ENCODE data around the gene ORC3. TPM values are rescaled to one million over a fixed set of nuclear protein-coding genes. Genes with fewer than 3 reads are reported as not detected.
A peak's percentile ranks its signal among the peaks of the same experiment; 100 is the strongest.

ORC3 gene
- polyA plus RNA-seq (2013, experiment 1 of 2), result 18.7 TPM
- 17.7 TPM for polyA plus RNA-seq (2013, experiment 2 of 2)

GRCh38 chr6:87589693-87590416 lies at the start of gene ORC3, which contains the start of gene RARS2:
Gene ORC3, plus strand, starts transcription at chr6:87590135. Its CDS starts 34 bp downstream, at chr6:87590169.
Gene RARS2, minus strand, starts transcription at chr6:87589987. Its CDS starts 30 bp downstream, at chr6:87589957.
- peaks cover 0 to 15% of the 10 kb centered on the region in 2 experiments for H3K36me3 ChIP-seq (ENCODE audit: control insufficient read depth in 1 of 2, insufficient read depth in 2 of 2, low read depth in 1 of 2, low read length in 2 of 2)
- peak; percentile 96 for DNase-seq
- peak within 1 kb of the TSS; percentile 74 for H2AFZ ChIP-seq (ENCODE audit: low read depth, low read length)
- H2BK120ac ChIP-seq (ENCODE audit: low read depth, low read length), result no peak within 1 kb of the TSS
- peak within 1 kb of the TSS in 1 of 2 experiments; percentile 57 for H2BK12ac ChIP-seq (ENCODE audit: low read length in 2 of 2)
- peak within 1 kb of the TSS in 1 of 2 experiments; percentile 56 for H3K14ac ChIP-seq (ENCODE audit: low read length in 2 of 2)
- peak within 1 kb of the TSS; percentile 96 for H2BK15ac ChIP-seq (ENCODE audit: low read depth, poor library complexity, severe bottlenecking)
- H3K9me3 ChIP-seq (ENCODE audit: control insufficient read depth, low read length), result no peaks in the 10 kb centered on the region
- peak within 1 kb of the TSS; percentile 64 for H3K4me2 ChIP-seq (ENCODE audit: low read length, poor library complexity, severe bottlenecking)
- peaks cover 9% of the 10 kb centered on the region for H3K79me1 ChIP-seq (replicated peaks; ENCODE audit: low read length, poor library complexity, severe bottlenecking)
- H3K27ac ChIP-seq (ENCODE audit: low read length, poor library complexity, severe bottlenecking), result peak within 1 kb of the TSS; percentile 68
- H4K91ac ChIP-seq (ENCODE audit: low read length), result peak within 1 kb of the TSS; percentile 48
- peak within 1 kb of the TSS; percentile 71 to 77 for H3K4ac ChIP-seq (ENCODE audit: low read depth in 1 of 2, low read length in 2 of 2)
- H4K8ac ChIP-seq (ENCODE audit: low read length), result peak within 1 kb of the TSS; percentile 93
- H2AK5ac ChIP-seq (ENCODE audit: low read length, severe bottlenecking), result no peak within 1 kb of the TSS
- peak within 1 kb of the TSS in 1 of 2 experiments; percentile 47 for H3K23ac ChIP-seq (ENCODE audit: low read length in 2 of 2)
- H3K4me1 ChIP-seq (ENCODE audit: control insufficient read depth, insufficient read depth, low read depth, low read length), result peaks cover 6% of the 10 kb centered on the region
- WGBS, result under 1% methylated on average over 48 of the region's 49 CpGs
- H3K27me3 ChIP-seq (ENCODE audit: control insufficient read depth in 1 of 2, insufficient read depth in 1 of 2, low read length in 2 of 2), result no peaks in the 10 kb centered on the region
- H3K18ac ChIP-seq (ENCODE audit: low read depth in 1 of 2, low read length in 2 of 2), result peak within 1 kb of the TSS; percentile 33 to 86
- peak within 1 kb of the TSS; percentile 86 to 90 for H3K4me3 ChIP-seq (ENCODE audit: insufficient read depth in 1 of 2, low read depth in 1 of 2, low read length in 2 of 2)
- no peak within 1 kb of the TSS for H2BK5ac ChIP-seq (ENCODE audit: low read depth, low read length, poor library complexity, severe bottlenecking)
- peak within 1 kb of the TSS; percentile 98 for H3K9ac ChIP-seq (ENCODE audit: low read length)

GRCh38 chr6:87540539-87540938 lies 49.4 kb upstream of the ORC3 start:
- no peak overlapping the region for H3K14ac ChIP-seq (ENCODE audit: low read length in 2 of 2)
- no peak overlapping the region for H2BK15ac ChIP-seq (ENCODE audit: low read depth, poor library complexity, severe bottlenecking)
- H2AK5ac ChIP-seq (ENCODE audit: low read length, severe bottlenecking), result no peak overlapping the region
- no peak overlapping the region for H3K27ac ChIP-seq (ENCODE audit: low read length, poor library complexity, severe bottlenecking)
- H3K18ac ChIP-seq (ENCODE audit: low read depth in 1 of 2, low read length in 2 of 2), result no peak overlapping the region
- no peak overlapping the region for H2BK120ac ChIP-seq (ENCODE audit: low read depth, low read length)
- no peaks in the 10 kb centered on the region for H3K4me1 ChIP-seq (ENCODE audit: control insufficient read depth, insufficient read depth, low read depth, low read length)
- H3K4me2 ChIP-seq (ENCODE audit: low read length, poor library complexity, severe bottlenecking), result no peak overlapping the region
- DNase-seq, result no peak
- 95% methylated on average over 4 of the region's 4 CpGs for WGBS
- peaks cover 25 to 84% of the 10 kb centered on the region in 2 experiments for H3K36me3 ChIP-seq (ENCODE audit: control insufficient read depth in 1 of 2, insufficient read depth in 2 of 2, low read depth in 1 of 2, low read length in 2 of 2)
- H3K23ac ChIP-seq (ENCODE audit: low read length in 2 of 2), result no peak overlapping the region
- H3K9me3 ChIP-seq (ENCODE audit: control insufficient read depth, low read length), result peaks cover 9% of the 10 kb centered on the region
- H3K4ac ChIP-seq (ENCODE audit: low read depth in 1 of 2, low read length in 2 of 2), result no peak overlapping the region
- H2BK12ac ChIP-seq (ENCODE audit: low read length in 2 of 2), result no peak overlapping the region
- H3K9ac ChIP-seq (ENCODE audit: low read length), result no peak overlapping the region
- no peak overlapping the region for H2AFZ ChIP-seq (ENCODE audit: low read depth, low read length)
- H3K27me3 ChIP-seq (ENCODE audit: control insufficient read depth in 1 of 2, insufficient read depth in 1 of 2, low read length in 2 of 2), result no peaks in the 10 kb centered on the region
- H3K79me1 ChIP-seq (replicated peaks; ENCODE audit: low read length, poor library complexity, severe bottlenecking), result peaks cover 23% of the 10 kb centered on the region
- H4K91ac ChIP-seq (ENCODE audit: low read length), result no peak overlapping the region
- no peak overlapping the region for H2BK5ac ChIP-seq (ENCODE audit: low read depth, low read length, poor library complexity, severe bottlenecking)
- H4K8ac ChIP-seq (ENCODE audit: low read length), result no peak overlapping the region
- no peak overlapping the region for H3K4me3 ChIP-seq (ENCODE audit: insufficient read depth in 1 of 2, low read depth in 1 of 2, low read length in 2 of 2)

- no peak overlapping the region for H4K8ac ChIP-seq (ENCODE audit: low read length)
- H3K4me2 ChIP-seq (ENCODE audit: low read length, poor library complexity, severe bottlenecking), result no peak overlapping the region
- H4K91ac ChIP-seq (ENCODE audit: low read length), result no peak overlapping the region
- H2BK120ac ChIP-seq (ENCODE audit: low read depth, low read length), result no peak overlapping the region
- H3K18ac ChIP-seq (ENCODE audit: low read depth in 1 of 2, low read length in 2 of 2), result no peak overlapping the region
- no peaks in the 10 kb centered on the region for H3K27me3 ChIP-seq (ENCODE audit: control insufficient read depth in 1 of 2, insufficient read depth in 1 of 2, low read length in 2 of 2)
- H3K27ac ChIP-seq (ENCODE audit: low read length, poor library complexity, severe bottlenecking), result no peak overlapping the region
- no peak overlapping the region for H2AFZ ChIP-seq (ENCODE audit: low read depth, low read length)
- no peaks in the 10 kb centered on the region for H3K4me1 ChIP-seq (ENCODE audit: control insufficient read depth, insufficient read depth, low read depth, low read length)
- no peak overlapping the region for H2BK12ac ChIP-seq (ENCODE audit: low read length in 2 of 2)
- peaks cover 25 to 89% of the 10 kb centered on the region in 2 experiments for H3K36me3 ChIP-seq (ENCODE audit: control insufficient read depth in 1 of 2, insufficient read depth in 2 of 2, low read depth in 1 of 2, low read length in 2 of 2)
- no peak overlapping the region for H3K4ac ChIP-seq (ENCODE audit: low read depth in 1 of 2, low read length in 2 of 2)
- no peak for DNase-seq
- no peak overlapping the region for H3K4me3 ChIP-seq (ENCODE audit: insufficient read depth in 1 of 2, low read depth in 1 of 2, low read length in 2 of 2)
- H2AK5ac ChIP-seq (ENCODE audit: low read length, severe bottlenecking), result no peak overlapping the region
- peaks cover 23% of the 10 kb centered on the region for H3K79me1 ChIP-seq (replicated peaks; ENCODE audit: low read length, poor library complexity, severe bottlenecking)
- H3K23ac ChIP-seq (ENCODE audit: low read length in 2 of 2), result no peak overlapping the region
- peaks cover 9% of the 10 kb centered on the region for H3K9me3 ChIP-seq (ENCODE audit: control insufficient read depth, low read length)
- no peak overlapping the region for H2BK15ac ChIP-seq (ENCODE audit: low read depth, poor library complexity, severe bottlenecking)
- H3K14ac ChIP-seq (ENCODE audit: low read length in 2 of 2), result no peak overlapping the region
- no peak overlapping the region for H2BK5ac ChIP-seq (ENCODE audit: low read depth, low read length, poor library complexity, severe bottlenecking)
- H3K9ac ChIP-seq (ENCODE audit: low read length), result no peak overlapping the region
- no CpG with 5 or more reads among the region's 1 CpG for WGBS
These were observed 48.9 kb upstream of the ORC3 start for GRCh38 chr6:87541041-87541440.

- Histone ChIP-seq H3K27me3 (ENCODE audit: control insufficient read depth in 1 of 2, insufficient read depth in 1 of 2, low read length in 2 of 2) (no peaks in the 10 kb centered on the region), H3K14ac (ENCODE audit: low read length in 2 of 2) (no peak overlapping the region), H2BK120ac (ENCODE audit: low read depth, low read length) (no peak overlapping the region), H3K27ac (ENCODE audit: low read length, poor library complexity, severe bottlenecking) (no peak overlapping the region), H3K9me3 (ENCODE audit: control insufficient read depth, low read length) (peaks cover 9% of the 10 kb centered on the region), H3K4me3 (ENCODE audit: insufficient read depth in 1 of 2, low read depth in 1 of 2, low read length in 2 of 2) (no peak overlapping the region), H3K4me2 (ENCODE audit: low read length, poor library complexity, severe bottlenecking) (no peak overlapping the region), H4K8ac (ENCODE audit: low read length) (no peak overlapping the region), H3K9ac (ENCODE audit: low read length) (no peak overlapping the region), H2BK5ac (ENCODE audit: low read depth, low read length, poor library complexity, severe bottlenecking) (no peak overlapping the region), H3K79me1 (replicated peaks; ENCODE audit: low read length, poor library complexity, severe bottlenecking) (peaks cover 29% of the 10 kb centered on the region), H3K4ac (ENCODE audit: low read depth in 1 of 2, low read length in 2 of 2) (no peak overlapping the region), H2AFZ (ENCODE audit: low read depth, low read length) (no peak overlapping the region), H3K23ac (ENCODE audit: low read length in 2 of 2) (no peak overlapping the region), H3K4me1 (ENCODE audit: control insufficient read depth, insufficient read depth, low read depth, low read length) (no peaks in the 10 kb centered on the region), H3K36me3 (ENCODE audit: control insufficient read depth in 1 of 2, insufficient read depth in 2 of 2, low read depth in 1 of 2, low read length in 2 of 2) (peaks cover 27 to 95% of the 10 kb centered on the region in 2 experiments), H2BK12ac (ENCODE audit: low read length in 2 of 2) (no peak overlapping the region), H4K91ac (ENCODE audit: low read length) (no peak overlapping the region), H2BK15ac (ENCODE audit: low read depth, poor library complexity, severe bottlenecking) (no peak overlapping the region), H2AK5ac (ENCODE audit: low read length, severe bottlenecking) (no peak overlapping the region), H3K18ac (ENCODE audit: low read depth in 1 of 2, low read length in 2 of 2) (no peak overlapping the region)
- WGBS, result no CpG with 5 or more reads among the region's 2 CpGs
- DNase-seq, result no peak
These were observed 48.2 kb upstream of the ORC3 start for GRCh38 chr6:87541744-87542143.
